ENCODE results near the gene HES5.

Gene HES5

GRCh38 chr1:2510366-2511155 is 19.5 kb downstream of the HES5 start:
- no peak overlapping the region for H2BK12ac ChIP-seq (ENCODE audit: low read length in 2 of 2)
- H3K27me3 ChIP-seq (ENCODE audit: control insufficient read depth in 1 of 2, insufficient read depth in 1 of 2, low read length in 2 of 2), result peaks cover 0 to 6% of the 10 kb centered on the region in 2 experiments
- no peak overlapping the region for H3K4ac ChIP-seq (ENCODE audit: low read depth in 1 of 2, low read length in 2 of 2)
- H2BK5ac ChIP-seq (ENCODE audit: low read depth, low read length, poor library complexity, severe bottlenecking), result no peak overlapping the region
- no peak overlapping the region for H3K4me3 ChIP-seq (ENCODE audit: insufficient read depth in 1 of 2, low read depth in 1 of 2, low read length in 2 of 2)
- H4K8ac ChIP-seq (ENCODE audit: low read length), result no peak overlapping the region
- H3K36me3 ChIP-seq (ENCODE audit: control insufficient read depth in 1 of 2, insufficient read depth in 2 of 2, low read depth in 1 of 2, low read length in 2 of 2), result peaks cover 57 to 92% of the 10 kb centered on the region in 2 experiments
- no peak overlapping the region for H3K27ac ChIP-seq (ENCODE audit: low read length, poor library complexity, severe bottlenecking)
- no peak overlapping the region for H3K14ac ChIP-seq (ENCODE audit: low read length in 2 of 2)
- H4K91ac ChIP-seq (ENCODE audit: low read length), result no peak overlapping the region
- H3K79me1 ChIP-seq (replicated peaks; ENCODE audit: low read length, poor library complexity, severe bottlenecking), result peaks cover 20% of the 10 kb centered on the region
- H3K9ac ChIP-seq (ENCODE audit: low read length), result no peak overlapping the region
- no peak overlapping the region for H3K23ac ChIP-seq (ENCODE audit: low read length in 2 of 2)
- H3K18ac ChIP-seq (ENCODE audit: low read depth in 1 of 2, low read length in 2 of 2), result no peak overlapping the region
- H2BK15ac ChIP-seq (ENCODE audit: low read depth, poor library complexity, severe bottlenecking), result no peak overlapping the region
- no peak for DNase-seq
- H3K9me3 ChIP-seq (ENCODE audit: control insufficient read depth, low read length), result no peaks in the 10 kb centered on the region
- no peak overlapping the region for H2AK5ac ChIP-seq (ENCODE audit: low read length, severe bottlenecking)
- no peak overlapping the region for H3K4me2 ChIP-seq (ENCODE audit: low read length, poor library complexity, severe bottlenecking)
- H3K4me1 ChIP-seq (ENCODE audit: control insufficient read depth, insufficient read depth, low read depth, low read length), result peaks cover 7% of the 10 kb centered on the region
- 95% methylated on average over 27 of the region's 27 CpGs for WGBS
- H2AFZ ChIP-seq (ENCODE audit: low read depth, low read length), result no peak overlapping the region
- no peak overlapping the region for H2BK120ac ChIP-seq (ENCODE audit: low read depth, low read length)

GRCh38 chr1:2509589-2509988 is 20.5 kb downstream of the HES5 start:
- no peak overlapping the region for H3K9ac ChIP-seq (ENCODE audit: low read length)
- peaks cover 49 to 90% of the 10 kb centered on the region in 2 experiments for H3K36me3 ChIP-seq (ENCODE audit: control insufficient read depth in 1 of 2, insufficient read depth in 2 of 2, low read depth in 1 of 2, low read length in 2 of 2)
- H2BK120ac ChIP-seq (ENCODE audit: low read depth, low read length), result no peak overlapping the region
- no peak overlapping the region for H4K8ac ChIP-seq (ENCODE audit: low read length)
- no peak overlapping the region for H4K91ac ChIP-seq (ENCODE audit: low read length)
- H3K14ac ChIP-seq (ENCODE audit: low read length in 2 of 2), result no peak overlapping the region
- H3K9me3 ChIP-seq (ENCODE audit: control insufficient read depth, low read length), result no peaks in the 10 kb centered on the region
- WGBS, result 91% methylated on average over 11 of the region's 11 CpGs
- no peak overlapping the region for H2AK5ac ChIP-seq (ENCODE audit: low read length, severe bottlenecking)
- H3K4me1 ChIP-seq (ENCODE audit: control insufficient read depth, insufficient read depth, low read depth, low read length), result peaks cover 11% of the 10 kb centered on the region
- peaks cover 12% of the 10 kb centered on the region for H3K79me1 ChIP-seq (replicated peaks; ENCODE audit: low read length, poor library complexity, severe bottlenecking)
- DNase-seq, result no peak
- H3K4me2 ChIP-seq (ENCODE audit: low read length, poor library complexity, severe bottlenecking), result no peak overlapping the region
- no peak overlapping the region for H2BK5ac ChIP-seq (ENCODE audit: low read depth, low read length, poor library complexity, severe bottlenecking)
- H3K18ac ChIP-seq (ENCODE audit: low read depth in 1 of 2, low read length in 2 of 2), result no peak overlapping the region
- H2BK12ac ChIP-seq (ENCODE audit: low read length in 2 of 2), result no peak overlapping the region
- H2AFZ ChIP-seq (ENCODE audit: low read depth, low read length), result no peak overlapping the region
- peaks cover 0 to 15% of the 10 kb centered on the region in 2 experiments for H3K27me3 ChIP-seq (ENCODE audit: control insufficient read depth in 1 of 2, insufficient read depth in 1 of 2, low read length in 2 of 2)
- no peak overlapping the region for H3K23ac ChIP-seq (ENCODE audit: low read length in 2 of 2)
- no peak overlapping the region for H2BK15ac ChIP-seq (ENCODE audit: low read depth, poor library complexity, severe bottlenecking)
- no peak overlapping the region for H3K4me3 ChIP-seq (ENCODE audit: insufficient read depth in 1 of 2, low read depth in 1 of 2, low read length in 2 of 2)
- no peak overlapping the region for H3K27ac ChIP-seq (ENCODE audit: low read length, poor library complexity, severe bottlenecking)
- H3K4ac ChIP-seq (ENCODE audit: low read depth in 1 of 2, low read length in 2 of 2), result no peak overlapping the region

- Histone ChIP-seq H2AFZ (ENCODE audit: low read depth, low read length) (no peak overlapping the region), H3K4me1 (ENCODE audit: control insufficient read depth, insufficient read depth, low read depth, low read length) (peaks cover 14% of the 10 kb centered on the region), H4K91ac (ENCODE audit: low read length) (no peak overlapping the region), H2BK15ac (ENCODE audit: low read depth, poor library complexity, severe bottlenecking) (no peak overlapping the region), H3K9me3 (ENCODE audit: control insufficient read depth, low read length) (no peaks in the 10 kb centered on the region), H3K79me1 (replicated peaks; ENCODE audit: low read length, poor library complexity, severe bottlenecking) (peaks cover 11% of the 10 kb centered on the region), H3K27ac (ENCODE audit: low read length, poor library complexity, severe bottlenecking) (no peak overlapping the region), H3K4me3 (ENCODE audit: insufficient read depth in 1 of 2, low read depth in 1 of 2, low read length in 2 of 2) (no peak overlapping the region), H2AK5ac (ENCODE audit: low read length, severe bottlenecking) (no peak overlapping the region), H3K4me2 (ENCODE audit: low read length, poor library complexity, severe bottlenecking) (no peak overlapping the region), H4K8ac (ENCODE audit: low read length) (no peak overlapping the region), H3K36me3 (ENCODE audit: control insufficient read depth in 1 of 2, insufficient read depth in 2 of 2, low read depth in 1 of 2, low read length in 2 of 2) (peaks cover 45 to 87% of the 10 kb centered on the region in 2 experiments), H2BK120ac (ENCODE audit: low read depth, low read length) (no peak overlapping the region), H3K18ac (ENCODE audit: low read depth in 1 of 2, low read length in 2 of 2) (no peak overlapping the region), H3K4ac (ENCODE audit: low read depth in 1 of 2, low read length in 2 of 2) (no peak overlapping the region), H2BK12ac (ENCODE audit: low read length in 2 of 2) (no peak overlapping the region), H2BK5ac (ENCODE audit: low read depth, low read length, poor library complexity, severe bottlenecking) (no peak overlapping the region), H3K9ac (ENCODE audit: low read length) (no peak overlapping the region), H3K14ac (ENCODE audit: low read length in 2 of 2) (no peak overlapping the region), H3K27me3 (ENCODE audit: control insufficient read depth in 1 of 2, insufficient read depth in 1 of 2, low read length in 2 of 2) (peaks cover 0 to 23% of the 10 kb centered on the region in 2 experiments), H3K23ac (ENCODE audit: low read length in 2 of 2) (no peak overlapping the region)
- no peak for DNase-seq
- WGBS, result 96% methylated on average over 29 of the region's 29 CpGs
Observed at GRCh38 chr1:2508751-2509150, 21.3 kb downstream of the HES5 start.

- H3K9me3 ChIP-seq (ENCODE audit: control insufficient read depth, low read length), result no peaks in the 10 kb centered on the region
- H3K36me3 ChIP-seq (ENCODE audit: control insufficient read depth in 1 of 2, insufficient read depth in 2 of 2, low read depth in 1 of 2, low read length in 2 of 2), result peaks cover 39 to 81% of the 10 kb centered on the region in 2 experiments
- H3K27me3 ChIP-seq (ENCODE audit: control insufficient read depth in 1 of 2, insufficient read depth in 1 of 2, low read length in 2 of 2), result peaks cover 0 to 28% of the 10 kb centered on the region in 2 experiments
- 91% methylated on average over 19 of the region's 24 CpGs for WGBS
- no peak overlapping the region for H2BK5ac ChIP-seq (ENCODE audit: low read depth, low read length, poor library complexity, severe bottlenecking)
- no peak overlapping the region for H3K9ac ChIP-seq (ENCODE audit: low read length)
- no peak overlapping the region for H2AFZ ChIP-seq (ENCODE audit: low read depth, low read length)
- H2BK120ac ChIP-seq (ENCODE audit: low read depth, low read length), result no peak overlapping the region
- H3K23ac ChIP-seq (ENCODE audit: low read length in 2 of 2), result no peak overlapping the region
- no peak overlapping the region for H3K18ac ChIP-seq (ENCODE audit: low read depth in 1 of 2, low read length in 2 of 2)
- H3K14ac ChIP-seq (ENCODE audit: low read length in 2 of 2), result no peak overlapping the region
- no peak overlapping the region for H3K4me3 ChIP-seq (ENCODE audit: insufficient read depth in 1 of 2, low read depth in 1 of 2, low read length in 2 of 2)
- H3K79me1 ChIP-seq (replicated peaks; ENCODE audit: low read length, poor library complexity, severe bottlenecking), result peaks cover 7% of the 10 kb centered on the region
- H4K8ac ChIP-seq (ENCODE audit: low read length), result no peak overlapping the region
- H2BK12ac ChIP-seq (ENCODE audit: low read length in 2 of 2), result no peak overlapping the region
- H4K91ac ChIP-seq (ENCODE audit: low read length), result no peak overlapping the region
- DNase-seq, result no peak
- no peak overlapping the region for H2AK5ac ChIP-seq (ENCODE audit: low read length, severe bottlenecking)
- H2BK15ac ChIP-seq (ENCODE audit: low read depth, poor library complexity, severe bottlenecking), result no peak overlapping the region
- no peak overlapping the region for H3K27ac ChIP-seq (ENCODE audit: low read length, poor library complexity, severe bottlenecking)
- no peak overlapping the region for H3K4me2 ChIP-seq (ENCODE audit: low read length, poor library complexity, severe bottlenecking)
- peaks cover 16% of the 10 kb centered on the region for H3K4me1 ChIP-seq (ENCODE audit: control insufficient read depth, insufficient read depth, low read depth, low read length)
- no peak overlapping the region for H3K4ac ChIP-seq (ENCODE audit: low read depth in 1 of 2, low read length in 2 of 2)
Observed at GRCh38 chr1:2508180-2508579, 21.9 kb downstream of the HES5 start.

Measured in mesenchymal stem cell (in vitro differentiated cells and primary cell).